Cerebellar cortex (tissue), 1 donor: Measurements from ENCODE around the gene LMF2.
"Not testable (repeated sequence)": the region's sequence is repeated elsewhere in the genome, so short reads cannot be mapped to it uniquely, and the experiment has no call there.

Source experiments
- DNase-seq: peaks from one replicate; pipeline ENCODE4 v3.0.0-alpha.2; 2015; ENCODE audit warnings: low spot score

The LMF2 gene

DNA sequence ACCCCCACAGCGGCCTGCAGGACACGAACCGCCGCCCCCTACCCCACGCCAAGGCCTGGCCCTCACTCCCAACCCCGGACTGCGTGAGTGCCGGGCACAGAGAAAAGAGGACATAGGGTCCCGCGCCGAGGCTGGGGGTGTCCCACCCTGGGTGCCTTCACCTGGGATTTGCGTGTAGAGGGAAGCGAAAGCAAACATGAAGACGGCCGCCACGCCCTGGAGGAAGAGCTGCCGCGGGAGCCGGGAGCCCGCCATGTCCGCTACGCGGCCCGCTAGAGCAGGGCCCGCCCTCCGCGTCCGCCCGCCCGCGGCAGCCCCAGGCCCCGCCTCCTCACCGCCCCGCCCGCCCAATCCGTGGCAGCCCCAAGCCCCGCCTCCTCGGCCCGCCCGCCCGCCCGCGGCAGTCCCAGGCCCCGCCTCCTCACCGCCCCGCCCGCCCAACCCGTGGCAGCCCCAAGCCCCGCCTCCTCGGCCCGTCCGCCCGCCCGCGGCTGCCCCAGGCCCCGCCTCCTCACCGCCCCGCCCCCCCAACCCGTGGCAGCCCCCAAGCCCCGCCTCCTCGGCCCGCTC lies at the start of gene LMF2:
TSS of gene LMF2 (minus strand) at position 282 of the 570 bp plus-strand sequence. CDS start at position 255, 27 bp downstream.
- no peak for DNase-seq

- no peak for DNase-seq
These were observed 49.2 kb upstream of the LMF2 start for GRCh38 chr22:50556703-50557102.

GRCh38 chr22:50553310-50553709 lies 45.8 kb upstream of the LMF2 start:
- no peak for DNase-seq

DNA sequence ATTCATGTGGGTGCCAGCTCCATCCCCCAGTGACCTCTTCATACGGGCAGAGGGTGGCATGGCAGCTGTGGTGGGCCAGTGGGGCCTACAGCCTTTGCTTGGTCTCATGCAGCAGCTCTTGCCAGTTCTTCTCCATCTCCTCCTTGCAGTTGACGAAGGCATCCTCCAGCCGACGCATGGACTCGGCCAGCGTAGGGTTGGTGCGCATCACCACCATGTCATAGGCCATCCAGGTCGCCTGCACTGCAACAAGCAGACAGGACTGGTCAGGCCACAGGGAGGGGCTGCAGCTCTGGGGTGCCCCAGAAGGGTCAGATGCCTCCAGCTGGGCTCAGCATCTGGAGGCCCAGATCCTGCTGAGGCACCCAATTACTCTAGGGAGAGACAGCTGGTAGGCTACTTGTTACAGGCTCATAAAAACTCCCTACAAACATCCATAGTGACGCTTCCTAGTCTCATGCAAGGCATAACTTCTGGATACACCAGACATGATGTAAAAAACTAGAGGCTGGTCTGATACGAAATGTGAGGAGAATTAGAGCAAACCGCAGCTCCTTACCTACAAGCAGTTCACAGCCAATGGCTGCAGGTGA lies 43.8 kb upstream of the LMF2 start:
- no peak for DNase-seq

GRCh38 chr22:50550395-50550794 lies 42.9 kb upstream of the LMF2 start:
- no peak for DNase-seq

DNA sequence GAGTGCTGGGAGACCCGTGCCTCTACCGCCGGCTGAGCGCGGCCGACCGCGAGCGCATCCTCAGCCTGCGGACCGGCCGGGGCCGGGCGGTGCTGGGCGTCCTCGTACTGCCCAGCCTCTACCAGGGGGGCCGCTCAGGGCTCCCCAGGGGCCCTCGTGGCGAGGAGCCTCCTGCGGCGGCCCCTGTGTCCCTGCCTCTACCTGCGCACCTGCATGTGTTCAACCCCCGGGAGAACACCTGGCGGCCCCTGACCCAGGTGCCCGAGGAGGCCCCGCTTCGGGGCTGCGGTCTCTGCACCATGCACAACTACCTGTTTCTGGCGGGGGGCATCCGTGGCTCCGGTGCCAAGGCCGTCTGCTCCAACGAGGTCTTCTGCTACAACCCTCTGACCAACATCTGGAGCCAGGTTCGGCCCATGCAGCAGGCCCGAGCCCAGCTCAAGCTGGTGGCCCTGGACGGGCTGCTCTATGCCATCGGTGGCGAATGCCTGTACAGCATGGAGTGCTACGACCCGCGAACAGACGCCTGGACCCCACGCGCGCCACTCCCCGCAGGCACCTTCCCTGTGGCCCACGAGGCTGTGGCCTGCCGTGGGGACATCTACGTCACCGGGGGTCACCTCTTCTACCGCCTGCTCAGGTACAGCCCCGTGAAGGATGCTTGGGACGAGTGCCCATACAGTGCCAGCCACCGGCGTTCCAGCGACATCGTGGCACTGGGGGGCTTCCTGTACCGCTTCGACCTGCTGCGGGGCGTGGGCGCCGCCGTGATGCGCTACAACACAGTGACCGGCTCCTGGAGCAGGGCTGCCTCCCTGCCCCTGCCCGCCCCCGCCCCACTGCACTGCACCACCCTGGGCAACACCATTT lies 41.7 kb upstream of the LMF2 start:
- DNase-seq = no peak

DNA sequence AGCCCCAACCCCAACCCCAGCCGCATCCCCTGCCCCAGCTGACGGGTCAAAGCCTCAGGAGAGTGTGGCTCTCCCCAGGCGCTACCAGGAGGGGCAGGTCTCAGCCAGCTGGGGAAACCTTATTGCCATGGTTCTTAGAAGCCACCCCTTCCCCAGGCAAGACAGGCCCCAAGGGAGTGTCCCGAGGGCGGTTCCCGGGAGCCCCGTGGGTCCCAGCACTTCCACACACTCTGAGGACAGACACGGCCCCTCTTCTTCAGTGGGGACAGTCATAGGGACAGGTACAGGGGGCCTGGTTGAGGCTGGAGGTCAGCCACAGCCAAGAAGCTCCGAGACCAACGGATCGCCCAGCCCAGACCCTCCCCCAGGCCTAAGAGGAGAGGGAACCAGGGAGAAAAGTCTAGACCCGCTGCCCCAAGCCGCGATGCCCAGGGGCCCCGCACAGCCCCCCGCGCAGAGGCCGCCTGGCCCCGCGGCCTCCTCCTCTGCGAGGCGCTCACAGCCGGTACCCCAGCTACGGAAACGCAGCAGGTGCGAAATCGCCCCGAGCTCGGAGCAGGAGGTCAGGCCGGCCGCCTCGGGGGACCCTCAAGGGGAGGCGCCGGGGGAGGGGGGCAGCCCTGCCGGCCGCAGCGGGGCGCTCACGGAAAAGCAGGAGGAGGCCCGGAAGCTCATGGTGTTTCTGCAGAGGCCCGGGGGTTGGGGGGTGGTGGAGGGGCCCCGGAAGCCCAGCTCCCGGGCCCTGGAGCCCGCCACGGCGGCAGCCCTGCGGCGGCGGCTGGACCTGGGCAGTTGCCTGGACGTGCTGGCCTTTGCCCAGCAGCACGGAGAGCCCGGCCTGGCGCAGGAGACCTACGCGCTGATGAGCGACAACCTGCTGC lies 40.8 kb upstream of the LMF2 start:
- DNase-seq = no peak

DNA sequence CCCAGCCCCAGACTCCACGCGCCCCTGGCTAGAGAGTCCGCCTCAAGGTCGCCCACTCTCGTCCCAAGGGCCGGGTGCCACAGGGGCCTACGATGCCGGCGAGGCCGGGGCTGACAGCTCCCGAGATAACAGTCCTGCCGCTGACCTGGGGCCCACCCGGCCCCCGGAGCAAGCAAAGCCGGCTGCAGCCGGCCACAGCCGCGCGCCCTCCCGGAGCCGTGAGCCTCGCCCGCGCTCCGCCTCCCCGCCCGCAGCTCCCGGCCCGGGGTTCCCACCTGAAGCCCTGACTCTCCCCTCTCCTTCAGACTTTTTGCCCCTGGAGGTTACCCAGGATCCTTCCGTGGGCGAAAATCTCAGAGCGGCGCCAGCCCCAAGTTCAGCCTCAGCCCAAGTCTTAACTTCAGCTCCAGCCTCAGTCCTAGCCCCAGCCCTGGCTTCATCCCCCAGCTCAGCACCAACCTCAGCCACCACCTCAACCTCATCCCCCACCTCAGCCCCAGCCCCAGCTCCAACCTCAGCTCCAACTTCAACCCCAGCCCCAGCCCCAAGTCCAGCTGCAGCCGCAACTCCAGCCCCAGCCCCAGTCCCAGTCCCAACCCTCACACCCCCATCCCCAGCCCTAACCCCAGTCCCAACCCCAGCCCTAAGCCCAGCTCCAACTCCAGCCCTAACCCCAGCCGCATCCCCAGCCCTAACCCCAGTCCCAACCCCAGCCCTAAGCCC lies 39.9 kb upstream of the LMF2 start:
- no peak for DNase-seq

GRCh38 chr22:50546326-50547262 lies 39.1 kb upstream of the LMF2 start:
- no peak for DNase-seq

DNA sequence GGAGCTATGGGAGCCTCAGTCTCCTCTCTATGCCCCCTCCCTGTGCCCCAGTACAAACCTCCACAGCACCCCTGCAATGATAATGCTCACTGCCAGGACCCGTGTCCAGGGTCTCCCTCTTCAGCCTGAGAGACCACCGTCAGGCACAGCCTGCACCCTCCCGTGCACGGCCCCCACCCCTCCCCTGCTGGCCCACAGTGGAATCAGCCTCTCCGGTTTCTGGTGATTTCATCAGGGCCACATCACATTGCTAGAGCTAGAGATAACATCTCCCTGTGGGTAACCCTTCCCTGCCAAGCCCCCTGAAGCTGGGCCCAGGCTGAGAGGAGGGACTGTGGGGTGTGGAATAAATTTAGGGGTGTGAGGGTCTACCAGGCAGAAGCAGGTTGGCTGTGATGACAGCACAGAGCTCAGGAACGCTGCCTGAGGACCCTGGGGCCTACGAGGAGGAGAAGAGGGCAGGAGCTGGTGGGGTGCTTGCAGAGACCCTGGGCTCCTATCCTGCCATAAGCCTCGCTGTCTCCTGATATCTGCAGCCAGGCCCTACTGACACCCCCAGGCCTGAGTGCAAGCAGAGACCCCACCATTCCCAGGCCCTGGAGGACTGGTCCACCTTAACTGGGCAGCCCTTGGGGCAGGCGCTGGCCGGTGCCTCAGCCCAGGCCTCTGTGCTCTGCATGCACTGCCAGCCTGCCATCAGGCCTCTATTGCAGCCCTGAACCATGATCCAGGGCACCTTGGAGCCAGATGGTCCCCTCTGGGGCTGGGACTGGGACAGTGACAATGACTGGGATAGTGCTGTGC lies 38.2 kb upstream of the LMF2 start, which contains the start of gene KLHDC7B:
TSS of gene KLHDC7B (plus strand) at position 378 of the 804 bp plus-strand sequence. CDS start at position 723, 345 bp downstream.
- DNase-seq = no peak

DNA sequence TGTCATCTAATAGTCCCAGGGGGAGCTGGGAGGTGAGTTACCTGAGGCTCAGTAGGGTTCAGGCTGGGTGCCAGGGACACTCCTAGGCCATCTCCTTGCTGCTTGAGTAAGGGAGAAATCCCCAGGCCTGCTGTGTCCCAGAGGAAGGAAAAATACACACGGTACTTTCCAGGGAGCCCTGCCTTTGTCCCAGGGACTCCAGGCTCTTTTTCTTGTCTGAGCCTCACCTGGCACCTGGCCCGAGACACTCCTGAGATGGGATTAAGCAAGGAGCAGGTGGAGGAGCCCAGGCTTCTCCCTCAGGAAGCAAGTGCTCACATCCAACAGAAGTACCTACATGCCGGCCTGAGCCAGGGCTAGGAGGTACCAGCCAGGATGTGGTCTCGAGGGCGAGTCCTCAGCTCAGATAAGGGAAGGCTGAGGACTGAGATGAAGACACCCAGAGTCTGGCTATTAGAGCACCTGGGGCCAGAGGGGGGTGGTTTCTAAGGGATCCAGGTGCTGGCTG lies 37.3 kb upstream of the LMF2 start:
- DNase-seq = no peak

GRCh38 chr22:50544078-50544745 lies 36.7 kb upstream of the LMF2 start:
- DNase-seq = peak; percentile 33

DNA sequence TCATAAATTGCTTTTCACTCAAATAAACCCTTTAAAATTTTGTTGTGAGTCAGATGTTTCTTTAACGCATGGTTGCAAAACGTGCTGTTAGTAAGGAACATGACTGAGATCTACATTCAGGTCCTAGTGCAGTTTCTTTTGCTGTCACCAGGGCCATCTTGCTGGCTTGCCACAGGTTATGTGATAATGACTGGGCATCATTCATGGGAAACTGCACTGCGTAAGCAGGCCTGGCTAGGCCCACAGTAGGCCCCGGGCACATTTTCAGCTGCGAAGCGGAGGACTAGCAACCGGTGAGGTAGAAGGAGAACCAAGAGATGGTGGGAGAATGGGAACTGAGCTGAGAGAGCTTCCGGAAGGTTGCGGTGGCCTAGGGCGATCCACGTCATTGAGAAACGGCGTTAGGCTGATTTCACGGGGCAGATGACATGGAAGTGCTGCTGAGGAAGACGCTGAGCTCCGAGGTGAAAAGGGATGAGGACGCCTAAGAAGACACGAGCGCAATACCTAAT lies 35.0 kb upstream of the LMF2 start:
- no peak for DNase-seq

DNA sequence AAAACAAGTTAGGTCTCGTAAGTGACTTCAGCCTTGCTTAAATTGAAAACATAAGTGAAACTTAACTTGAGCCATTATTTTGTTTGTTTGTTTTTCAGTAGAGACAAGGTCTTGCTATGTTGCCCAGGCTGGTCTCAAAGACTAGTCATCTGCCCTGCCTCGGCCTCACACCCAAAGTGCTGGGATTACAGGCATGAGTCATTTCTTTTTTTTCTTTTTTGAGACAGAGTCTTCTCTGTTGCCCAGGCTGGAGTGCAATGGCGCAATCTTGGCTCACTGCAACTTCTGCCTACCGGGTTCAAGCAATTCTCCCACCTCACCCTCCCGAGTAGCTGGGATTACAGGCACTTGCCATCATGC lies 34.1 kb upstream of the LMF2 start:
- DNase-seq = not testable (repeated sequence)

GRCh38 chr22:50540381-50540780 lies 32.9 kb upstream of the LMF2 start:
- no peak for DNase-seq

DNA sequence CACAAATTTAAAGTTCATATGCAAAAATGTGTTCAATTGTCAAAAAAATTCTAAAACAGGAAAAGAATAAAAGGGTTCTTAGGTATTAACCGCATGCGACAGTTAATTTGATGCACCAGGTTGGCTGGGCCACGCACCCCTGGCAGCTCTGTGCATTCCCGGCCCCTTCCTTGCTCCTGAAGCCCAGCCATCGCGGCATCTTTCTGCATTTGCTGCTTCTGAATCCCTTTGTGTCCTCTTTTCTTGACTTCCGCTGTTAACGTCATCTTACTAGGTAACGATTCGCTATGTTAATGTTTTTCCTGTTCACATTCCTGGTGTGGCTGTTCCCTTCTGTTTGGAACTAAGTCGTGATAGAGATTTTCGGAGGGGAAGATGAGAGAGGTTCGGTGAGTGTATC lies 30.3 kb upstream of the LMF2 start:
- no peak for DNase-seq

DNA sequence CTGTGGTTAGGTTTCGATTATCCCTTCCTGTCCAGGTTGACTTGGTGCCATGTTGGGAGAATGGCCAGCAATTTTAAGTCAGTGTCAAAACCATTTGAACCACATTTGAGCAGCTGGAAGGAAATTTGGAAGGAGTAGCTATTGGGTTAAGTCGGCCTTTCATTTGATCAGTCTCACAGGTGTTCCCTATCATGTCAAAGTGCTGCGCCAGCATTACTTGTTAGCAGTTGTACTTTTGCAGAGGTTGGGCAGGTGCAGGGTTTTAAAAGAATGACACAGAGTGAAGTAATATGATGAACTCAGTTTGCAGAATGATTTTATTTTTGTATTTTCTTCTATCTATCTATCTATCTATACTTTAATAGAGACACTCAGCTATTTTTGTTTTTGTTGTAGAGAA lies 28.7 kb upstream of the LMF2 start:
- no peak for DNase-seq

- no peak for DNase-seq
These were observed 27.6 kb upstream of the LMF2 start for GRCh38 chr22:50535113-50535512.
